Rectal smooth muscle tissue (tissue), 1 donor: ENCODE data around the gene STARD13.
A peak's percentile ranks its signal among the peaks of the same experiment; 100 is the strongest.

Experiments
- H3K27ac ChIP-seq: one replicate; pipeline ENCODE4 v1.7.0; 2013; ENCODE audit warnings: low read depth, low read length, inconsistent platforms
- H3K27me3 ChIP-seq: one replicate; pipeline ENCODE4 v1.7.0; 2013; ENCODE audit warnings: low read length; ENCODE audit not compliant: control insufficient read depth, insufficient read depth
- H3K36me3 ChIP-seq: one replicate; pipeline ENCODE4 v1.7.0; 2013; ENCODE audit warnings: low read length; ENCODE audit not compliant: control insufficient read depth, insufficient read depth
- H3K4me1 ChIP-seq: one replicate; pipeline ENCODE4 v1.7.0; 2013; ENCODE audit warnings: low read length; ENCODE audit not compliant: control insufficient read depth, insufficient read depth
- H3K4me3 ChIP-seq: one replicate; pipeline ENCODE4 v1.7.0; 2013; ENCODE audit warnings: low read length
- H3K9ac ChIP-seq: one replicate; pipeline ENCODE4 v1.7.0; 2013; ENCODE audit warnings: low read length

Gene STARD13

DNA sequence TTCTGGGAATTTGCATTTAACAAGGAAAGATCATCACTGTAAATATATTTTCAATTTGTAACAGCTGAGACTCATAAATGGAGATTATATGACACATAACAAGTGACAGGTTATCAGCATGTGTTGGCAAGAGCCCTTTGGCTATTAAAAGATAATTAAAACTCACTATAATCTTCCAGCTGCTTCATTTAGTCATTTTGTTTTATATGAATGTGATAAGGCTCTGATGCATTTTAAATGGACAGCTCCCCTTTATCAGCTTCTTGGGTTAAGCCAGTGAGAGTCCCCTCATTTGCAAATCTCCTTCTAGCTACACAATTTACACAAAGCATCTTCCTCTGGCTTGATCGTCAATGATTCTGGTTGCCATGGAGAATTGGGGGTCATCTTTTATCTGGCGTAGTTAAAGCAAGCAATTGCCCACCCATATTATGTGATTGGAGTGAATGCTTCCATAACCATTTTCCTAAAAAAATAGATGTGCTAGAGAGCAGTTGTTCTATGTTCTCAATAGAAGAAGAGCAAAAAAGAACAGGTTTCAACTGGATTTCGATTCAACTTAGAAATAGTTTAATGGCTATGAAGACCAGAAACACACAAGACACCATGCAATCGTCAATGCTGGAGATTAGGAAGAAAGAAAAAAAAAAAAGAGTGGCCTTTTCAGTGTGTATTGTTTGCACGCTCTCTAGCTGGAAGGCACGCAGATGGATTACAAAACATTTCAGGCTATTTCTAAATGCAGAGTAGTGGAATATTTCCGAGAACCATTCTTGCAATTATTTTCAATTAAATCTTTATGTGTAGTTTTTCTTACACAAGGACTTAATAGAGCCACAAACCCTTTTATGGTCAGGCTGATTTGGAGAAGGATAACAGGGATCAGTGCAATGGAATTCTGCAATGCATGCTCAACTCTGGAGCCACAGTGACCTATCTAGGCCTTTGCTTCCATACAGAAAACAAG lies 27.4 kb downstream of the STARD13 start:
- Histone ChIP-seq H3K27me3 (no peaks in the 10 kb centered on the region), H3K36me3 (no peaks in the 10 kb centered on the region), H3K4me3 (no peak overlapping the region), H3K9ac (no peak overlapping the region), H3K4me1 (peaks cover 24% of the 10 kb centered on the region), H3K27ac (peak overlapping the region; percentile 51)

DNA sequence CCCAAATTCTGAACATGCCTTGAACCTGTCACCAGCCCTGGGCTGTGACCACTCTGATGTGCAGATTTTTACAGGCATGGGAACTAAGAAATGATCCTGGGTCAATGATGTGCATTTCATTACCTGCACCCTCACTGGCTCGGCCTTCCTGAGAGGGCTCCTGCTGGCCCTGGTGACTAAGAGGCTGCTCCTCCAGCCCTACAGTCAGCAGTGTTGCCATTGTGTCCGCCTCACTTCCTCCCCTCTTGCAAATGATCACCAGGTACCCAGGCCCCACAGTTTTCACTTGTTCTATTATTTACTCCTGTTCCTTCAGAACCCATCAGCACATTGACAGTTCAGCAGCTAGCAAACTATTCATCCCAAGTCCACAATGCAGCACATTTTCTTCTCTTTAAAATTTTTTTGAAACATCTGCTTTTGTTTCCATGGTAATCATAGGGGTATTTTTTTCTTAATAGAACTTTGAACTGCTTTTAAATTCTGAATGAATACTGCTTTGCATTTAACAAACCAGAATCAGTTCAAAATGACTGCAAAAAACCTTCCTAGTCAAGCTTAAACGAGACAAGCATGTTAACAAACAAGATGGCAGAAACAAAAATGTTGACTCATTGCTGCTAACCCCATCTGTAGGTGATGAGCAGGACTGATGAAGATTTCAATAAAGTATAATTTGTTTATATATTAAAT lies 29.3 kb downstream of the STARD13 start:
- H3K9ac ChIP-seq = no peak overlapping the region
- H3K27ac ChIP-seq = no peak overlapping the region
- peaks cover 18% of the 10 kb centered on the region for H3K4me1 ChIP-seq
- H3K36me3 ChIP-seq = no peaks in the 10 kb centered on the region
- no peak overlapping the region for H3K4me3 ChIP-seq
- no peaks in the 10 kb centered on the region for H3K27me3 ChIP-seq

DNA sequence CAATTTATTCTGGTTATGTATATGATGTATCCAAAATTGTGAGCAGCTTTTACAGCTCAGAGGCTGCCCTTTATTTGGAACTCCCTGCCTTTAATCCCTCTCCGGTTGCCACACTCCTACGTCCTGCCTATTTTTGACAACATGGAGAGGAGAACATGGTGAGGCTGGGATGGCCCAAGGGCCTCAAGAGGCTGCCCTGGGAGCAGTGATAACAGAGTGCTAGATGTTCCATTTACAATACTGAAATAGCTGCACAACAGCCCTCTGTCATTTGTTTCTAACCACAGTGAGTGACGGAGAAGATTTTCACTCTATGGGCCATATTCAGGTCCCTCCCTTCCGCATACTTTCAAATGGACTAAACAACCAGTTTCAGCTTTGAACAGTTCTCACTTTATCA lies 33.4 kb downstream of the STARD13 start:
- Histone ChIP-seq H3K9ac (no peak overlapping the region), H3K4me3 (no peak overlapping the region), H3K4me1 (peaks cover 11% of the 10 kb centered on the region), H3K27ac (no peak overlapping the region), H3K36me3 (no peaks in the 10 kb centered on the region), H3K27me3 (no peaks in the 10 kb centered on the region)

DNA sequence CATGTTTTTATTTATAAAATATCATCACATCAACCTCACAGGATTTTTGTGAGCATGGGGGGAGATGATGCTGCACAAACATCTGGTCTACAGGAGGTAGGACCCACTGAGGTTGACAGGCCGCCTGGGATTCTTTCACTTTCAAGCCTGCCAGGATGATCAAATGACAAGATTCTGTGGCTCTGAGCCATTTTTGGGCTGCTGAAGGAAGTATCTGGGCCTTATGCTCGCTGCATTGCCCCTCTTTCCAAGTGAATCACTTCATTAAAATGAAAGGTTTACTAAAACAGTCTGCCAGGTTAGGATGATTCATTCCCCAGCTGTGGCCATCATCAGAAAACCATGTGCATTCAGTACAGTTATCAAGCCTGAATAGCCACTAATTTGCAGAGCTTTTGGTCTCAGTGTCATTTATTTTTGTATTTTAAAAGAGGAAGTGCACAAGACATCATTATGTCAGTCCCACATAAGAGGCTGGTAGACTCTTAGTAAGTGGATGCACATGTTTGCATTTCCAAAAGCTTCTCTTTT lies 34.4 kb downstream of the STARD13 start:
- Histone ChIP-seq H3K4me1 (peaks cover 11% of the 10 kb centered on the region), H3K4me3 (no peak overlapping the region), H3K36me3 (no peaks in the 10 kb centered on the region), H3K27ac (peak overlapping the region; percentile 42), H3K9ac (no peak overlapping the region), H3K27me3 (no peaks in the 10 kb centered on the region)

DNA sequence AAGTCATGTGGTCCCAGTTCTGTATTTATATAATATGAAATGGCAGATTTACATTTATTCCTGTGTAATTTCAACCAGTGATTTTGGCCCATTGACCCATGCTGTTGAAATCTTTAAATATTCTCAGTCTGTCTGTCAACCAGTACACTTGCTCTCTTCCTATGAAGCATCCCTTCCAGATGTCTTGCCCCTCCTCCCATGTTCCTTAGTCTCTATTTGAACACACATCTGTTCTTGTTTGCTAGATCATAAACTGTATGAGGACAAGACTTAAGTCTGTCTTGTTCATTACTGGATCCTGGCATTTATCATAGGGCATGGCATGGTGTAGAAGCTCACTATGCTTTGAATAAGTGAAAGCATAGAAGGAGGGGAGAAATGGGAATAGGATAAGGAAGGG lies 34.9 kb downstream of the STARD13 start:
- H3K27ac ChIP-seq = peak overlapping the region; percentile 42
- H3K4me3 ChIP-seq = no peak overlapping the region
- no peaks in the 10 kb centered on the region for H3K27me3 ChIP-seq
- no peaks in the 10 kb centered on the region for H3K36me3 ChIP-seq
- H3K4me1 ChIP-seq = peaks cover 11% of the 10 kb centered on the region
- H3K9ac ChIP-seq = no peak overlapping the region

DNA sequence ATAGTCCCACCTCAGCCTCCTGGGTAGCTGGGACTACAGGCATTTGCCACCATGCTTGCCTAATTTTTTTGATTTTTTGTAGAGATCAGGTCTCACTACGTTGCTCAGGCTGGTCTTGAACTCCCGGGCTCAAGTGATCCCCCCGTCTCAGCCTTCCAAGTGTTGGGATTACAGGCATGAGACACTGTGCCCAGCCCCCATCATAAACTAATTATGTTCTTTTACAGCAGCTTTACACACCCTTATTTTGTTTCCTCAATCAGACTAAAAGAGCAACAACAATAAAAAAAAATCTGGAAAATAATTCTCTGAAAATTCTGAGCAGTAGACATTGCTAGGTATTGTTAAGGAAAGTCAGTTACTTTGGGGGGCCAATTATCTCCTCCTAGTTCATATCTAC lies 35.7 kb downstream of the STARD13 start:
- Histone ChIP-seq H3K9ac (no peak overlapping the region), H3K27ac (no peak overlapping the region), H3K36me3 (no peaks in the 10 kb centered on the region), H3K4me3 (no peak overlapping the region), H3K4me1 (peaks cover 11% of the 10 kb centered on the region), H3K27me3 (no peaks in the 10 kb centered on the region)

DNA sequence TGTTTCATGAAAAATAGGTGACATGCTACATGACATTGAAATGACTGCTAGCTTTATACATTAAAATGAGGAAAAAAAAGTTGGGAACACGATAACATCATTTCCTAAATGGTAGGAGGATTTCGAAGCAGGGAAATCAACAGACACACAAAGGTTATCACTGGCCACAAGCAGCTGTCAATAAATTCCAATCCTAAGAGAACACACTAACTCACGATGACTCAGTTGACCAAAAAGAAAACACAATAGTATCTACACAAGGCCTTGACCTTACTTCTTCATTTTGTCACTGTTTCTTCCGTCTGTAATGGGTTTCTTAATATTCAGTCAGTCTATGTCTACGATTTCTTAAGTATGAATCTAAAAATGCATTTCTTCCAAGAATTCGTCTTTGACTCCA lies 36.5 kb downstream of the STARD13 start:
- Histone ChIP-seq H3K36me3 (no peaks in the 10 kb centered on the region), H3K27me3 (no peaks in the 10 kb centered on the region), H3K27ac (no peak overlapping the region), H3K4me3 (no peak overlapping the region), H3K4me1 (peaks cover 11% of the 10 kb centered on the region), H3K9ac (no peak overlapping the region)

DNA sequence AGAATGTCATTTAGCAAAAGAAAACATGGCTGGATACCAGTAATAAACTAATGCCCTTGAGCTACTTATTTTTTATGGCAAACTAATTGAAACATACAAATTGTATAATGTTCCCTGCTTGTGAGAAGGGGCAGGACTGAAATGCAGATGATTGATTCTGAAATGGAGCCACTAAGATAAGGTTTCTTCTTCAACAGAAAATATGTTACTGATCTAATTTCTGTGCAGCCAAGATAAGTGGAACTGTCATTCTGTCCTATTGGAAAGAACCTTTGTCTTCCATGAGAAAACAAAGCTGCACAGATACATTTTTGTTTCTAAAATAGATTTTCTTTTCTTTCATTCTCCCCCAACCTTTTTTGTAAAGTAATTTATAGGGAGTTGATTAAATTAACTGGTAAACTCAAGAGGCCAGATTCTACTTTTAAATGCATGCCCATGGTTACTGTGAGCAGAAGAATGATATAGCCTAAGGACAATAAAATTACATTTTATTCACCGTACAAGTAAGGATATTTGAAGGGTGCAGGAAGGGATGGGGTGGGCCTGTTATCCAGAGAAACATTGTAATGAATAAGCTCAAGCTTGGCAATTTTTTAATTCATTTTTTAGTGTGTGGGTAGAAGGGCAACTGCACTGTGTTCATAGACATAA lies 39.9 kb downstream of the STARD13 start:
- no peaks in the 10 kb centered on the region for H3K27me3 ChIP-seq
- no peak overlapping the region for H3K4me3 ChIP-seq
- H3K9ac ChIP-seq = no peak overlapping the region
- H3K27ac ChIP-seq = no peak overlapping the region
- H3K36me3 ChIP-seq = no peaks in the 10 kb centered on the region
- no peaks in the 10 kb centered on the region for H3K4me1 ChIP-seq

DNA sequence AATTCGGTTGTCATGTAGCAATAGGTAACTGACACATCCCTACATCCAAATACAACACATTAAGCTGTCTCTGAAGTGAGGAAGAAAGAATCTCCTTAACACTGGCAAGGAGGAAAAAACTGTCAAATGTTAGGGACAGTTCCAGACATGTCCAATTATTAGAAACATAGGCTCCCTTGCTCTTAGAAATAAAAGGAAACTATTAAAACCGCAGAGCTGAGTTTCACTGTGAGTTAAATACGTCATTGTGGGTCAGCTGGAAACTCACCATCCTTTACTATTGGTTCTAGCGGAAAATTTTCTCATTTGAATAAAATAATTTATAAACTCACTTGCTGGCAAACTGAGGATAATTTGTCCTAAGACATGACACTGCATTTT lies 40.7 kb downstream of the STARD13 start:
- no peak overlapping the region for H3K4me3 ChIP-seq
- no peak overlapping the region for H3K27ac ChIP-seq
- no peaks in the 10 kb centered on the region for H3K27me3 ChIP-seq
- H3K36me3 ChIP-seq = no peaks in the 10 kb centered on the region
- no peaks in the 10 kb centered on the region for H3K4me1 ChIP-seq
- no peak overlapping the region for H3K9ac ChIP-seq

DNA sequence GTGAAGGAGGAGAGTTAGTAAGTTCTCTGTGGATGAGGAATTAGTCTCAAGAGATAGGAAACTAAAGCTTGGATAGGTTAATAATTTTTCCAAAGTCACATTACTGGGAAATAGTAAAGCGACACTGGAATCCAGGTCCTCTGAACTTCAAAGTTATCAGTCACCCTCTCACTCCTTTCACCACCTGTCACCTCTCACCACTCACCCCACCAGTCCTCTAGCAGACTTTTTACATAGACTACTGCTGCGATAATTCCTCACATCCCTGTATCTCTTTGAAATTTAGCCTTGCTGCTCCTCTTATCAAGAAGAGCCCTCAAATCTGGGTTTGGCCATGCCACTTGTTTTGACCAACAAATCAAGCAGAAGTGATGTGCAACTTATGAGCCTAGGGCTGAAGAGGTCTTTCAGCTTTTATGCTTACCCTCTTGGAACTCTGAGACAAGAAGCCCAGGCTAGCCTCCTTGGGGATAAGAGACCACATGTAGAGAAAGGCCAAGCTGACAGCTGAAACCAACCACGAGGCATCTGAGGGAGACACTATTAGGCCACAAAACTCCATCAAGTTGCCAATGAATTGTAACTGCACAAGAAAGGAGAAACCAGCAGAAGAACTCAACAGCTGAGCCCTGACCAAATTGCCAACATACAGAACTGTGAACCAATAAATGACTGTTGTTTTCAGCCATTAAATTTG lies 41.2 kb downstream of the STARD13 start:
- Histone ChIP-seq H3K4me1 (no peaks in the 10 kb centered on the region), H3K4me3 (no peak overlapping the region), H3K27me3 (no peaks in the 10 kb centered on the region), H3K36me3 (no peaks in the 10 kb centered on the region), H3K27ac (no peak overlapping the region), H3K9ac (no peak overlapping the region)

DNA sequence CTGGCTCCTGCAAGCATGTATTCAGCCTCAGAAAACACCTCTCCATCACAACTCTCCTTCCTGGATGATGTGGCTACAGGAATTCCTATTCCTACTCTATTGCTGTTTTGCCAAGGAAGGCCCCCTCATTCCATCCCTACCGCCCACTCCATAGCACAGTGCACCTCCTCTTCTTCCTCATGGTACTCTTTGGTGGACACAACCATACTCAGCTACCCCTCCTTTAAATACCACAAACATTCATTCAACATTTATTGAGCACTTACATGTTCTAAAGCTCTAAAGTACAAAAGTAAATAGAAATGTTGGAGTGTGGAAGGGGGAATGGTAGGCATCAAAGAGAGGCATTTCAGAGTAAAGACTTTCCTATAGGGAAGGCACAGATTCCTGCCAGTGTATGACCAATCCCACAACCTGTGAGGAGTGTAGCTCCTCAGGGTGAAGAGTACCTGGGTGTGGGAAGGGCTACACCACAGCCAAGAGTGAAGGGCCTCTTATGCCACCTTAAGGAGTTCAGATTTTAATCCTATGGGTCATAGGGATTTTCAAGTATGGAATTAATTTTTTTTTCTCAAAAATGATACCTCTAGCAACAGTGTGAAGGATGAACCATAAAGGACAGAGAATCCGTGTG lies 42.5 kb downstream of the STARD13 start:
- Histone ChIP-seq H3K27ac (no peak overlapping the region), H3K27me3 (no peaks in the 10 kb centered on the region), H3K36me3 (no peaks in the 10 kb centered on the region), H3K4me3 (no peak overlapping the region), H3K9ac (no peak overlapping the region), H3K4me1 (no peaks in the 10 kb centered on the region)
